LNCaP clone FGC (cell line): ENCODE results near the gene SLC35E3.
"Not testable (repeated sequence)": the region's sequence is repeated elsewhere in the genome, so short reads cannot be mapped to it uniquely, and the experiment has no call there.

Source experiments
- DNase-seq: peaks from one replicate; pipeline ENCODE4 v3.0.0-alpha.2; 2011; ENCODE audit warnings: low read depth
- H3K4me3 ChIP-seq: 2 replicates; pipeline ENCODE4 v1.5.1; 2011; ENCODE audit warnings: mild to moderate bottlenecking, low read depth, low read length, control low read depth
- CTCF ChIP-seq: IDR thresholded peaks from 2 replicates; pipeline ENCODE4 v1.5.1; 2012; ENCODE audit warnings: mild to moderate bottlenecking; ENCODE audit not compliant: control insufficient read depth, insufficient read depth; ENCODE audit errors: extremely low read depth

Gene SLC35E3

GRCh38 chr12:68793436-68793835, 47.5 kb downstream of the SLC35E3 start:
- no peak overlapping the region for H3K4me3 ChIP-seq
- no peak for DNase-seq
- no peak for TF ChIP-seq CTCF

GRCh38 chr12:68793975-68794652, 48.1 kb downstream of the SLC35E3 start:
- H3K4me3 ChIP-seq: no peak overlapping the region
- no peak for DNase-seq
- no peak for TF ChIP-seq CTCF

GRCh38 chr12:68794653-68795251, 48.8 kb downstream of the SLC35E3 start:
- no peak for DNase-seq
- TF ChIP-seq CTCF: no peak
- H3K4me3 ChIP-seq: no peak overlapping the region

GRCh38 chr12:68796399-68796798, 50.4 kb downstream of the SLC35E3 start:
- no peak for TF ChIP-seq CTCF
- no peak for DNase-seq
- H3K4me3 ChIP-seq: no peak overlapping the region

- no peak overlapping the region for H3K4me3 ChIP-seq
- TF ChIP-seq CTCF: no peak
- DNase-seq: no peak
Measured at GRCh38 chr12:68798882-68799234, 52.9 kb downstream of the SLC35E3 start.

GRCh38 chr12:68800294-68800693, 54.3 kb downstream of the SLC35E3 start:
- DNase-seq: peak; percentile 88
- TF ChIP-seq CTCF: no peak
- H3K4me3 ChIP-seq: no peak overlapping the region

- not testable (repeated sequence) for DNase-seq, H3K4me3 ChIP-seq
Measured at GRCh38 chr12:68801124-68801523, 55.1 kb downstream of the SLC35E3 start.

- H3K4me3 ChIP-seq, DNase-seq: not testable (repeated sequence)
Measured at GRCh38 chr12:68802372-68802745, 56.4 kb downstream of the SLC35E3 start.

- not testable (repeated sequence) for H3K4me3 ChIP-seq, DNase-seq
Measured at GRCh38 chr12:68802911-68803651, 57.1 kb downstream of the SLC35E3 start.
